Heart right ventricle (tissue), 16 donors: Measurements from ENCODE around the gene YJEFN3. TPM values are rescaled to one million over a fixed set of nuclear protein-coding genes. Genes with fewer than 3 reads are reported as not detected.

Experiments used
- ATAC-seq, 8 donors: fragments of 200-7000 bp; cut with Tn5 transposase; one replicate each; pipeline ENCODE4 v1.9.1; 2020; ENCODE audit warnings: mild to moderate bottlenecking in 8 of 8, moderate library complexity in 8 of 8, moderate number of reproducible peaks in 1 of 8
- DNase-seq, 2 donors: peaks; one replicate each; pipeline ENCODE4 v3.0.0-alpha.2; 2020
- H3K27ac ChIP-seq, 10 donors: fragments of 200-600 bp; sonication (generic) in 2 of 10; one replicate each; pipeline versions ENCODE4 v1.5.0 to v1.8.0; 2020 to 2022; ENCODE audit warnings: mild to moderate bottlenecking in 3 of 10
- H3K27me3 ChIP-seq, 7 donors: fragments of 200-600 bp; one replicate each; pipeline ENCODE4 v1.8.0; 2021 to 2022; ENCODE audit warnings: mild to moderate bottlenecking in 2 of 7
- H3K36me3 ChIP-seq, 9 donors: fragments of 200-600 bp; sonication (generic) in 1 of 9; one replicate each; pipeline versions ENCODE4 v1.5.0 to v1.8.0; 2020 to 2022; ENCODE audit warnings: mild to moderate bottlenecking in 2 of 9
- H3K4me1 ChIP-seq, 9 donors: fragments of 200-600 bp; sonication (generic) in 1 of 9; one replicate each; pipeline versions ENCODE4 v1.5.0 to v1.8.0; 2020 to 2022; ENCODE audit warnings: mild to moderate bottlenecking in 4 of 9
- H3K4me3 ChIP-seq, 10 donors: fragments of 200-600 bp; sonication (generic) in 2 of 10; one replicate each; pipeline versions ENCODE4 v1.5.0 to v1.8.0; 2020 to 2022; ENCODE audit warnings: mild to moderate bottlenecking in 7 of 10, moderate library complexity in 2 of 10
- H3K9me3 ChIP-seq, 11 donors: fragments of 200-600 bp in 10 of 11; sonication (generic) in 2 of 11; one replicate each; pipeline versions ENCODE4 v1.5.0 to v1.8.0; 2013 to 2022; ENCODE audit warnings: mild to moderate bottlenecking in 2 of 11, control low read depth in 1 of 11, moderate library complexity in 1 of 11
- CTCF ChIP-seq, 9 donors: fragments of 200-600 bp; sonication (generic) in 2 of 9; IDR thresholded peaks; one replicate each; pipeline versions ENCODE4 v1.5.0 to v1.8.0; 2021 to 2022; ENCODE audit warnings: antibody characterized with exemption in 9 of 9, mild to moderate bottlenecking in 5 of 9, moderate library complexity in 1 of 9
- WGBS, 2 donors: extraction: QIAGEN DNeasy Blood & Tissue Kit; methylation state at CpG; one replicate each; pipeline ENCODE4 v1.1.7; 2013; ENCODE audit warnings: inconsistent platforms in 1 of 2; 5-methylcytosine and 5-hydroxymethylcytosine counted together
- intact Hi-C, 10 donors: fragments of 100-400 bp; cut with DNase I; formaldehyde crosslinking; loops; one replicate each; pipeline versions ENCODE4 v1.11.1 to v1.14.2; 2022
- polyA plus RNA-seq, 2 donors: library from polyadenylated mRNA; stranded (reverse); fragments of 200-250 nt; gene quantifications; one replicate each; pipeline ENCODE4 v1.2.3, GENCODE V29; 2013
- total RNA-seq, 10 donors: library from RNA; stranded (reverse); fragmentation: NEBNext Ultra II Directional in 3 of 10; extraction: Animal tissue kit (Norgen Biotek cat#: 25700) in 3 of 10; gene quantifications; one replicate each; pipeline versions ENCODE4 v1.2.1 to v1.2.4, GENCODE V29; 2021 to 2023
- donor health status: Arrhythmogenic right ventricular cardiomyopathy.
- donor health status: ischemic (EF 13 %, LVEDD 7.1; RV severe dilation, severe dysfunction).
- donor health status: healthy with polysubstance abuse.
- donor health status: DM: no; HTN: yes; CAD: no.
- donor health status: DM: no; HTN: no; CAD: no.
- donor health status: ischemic (EF 25% LVEDD 6.9; RV normal size, moderate dysfunction).
- donor health status: ischemic (EF 25% LVEDD 5.7; RV mildly dilated, moderate dysfunction).
- donor health status: healthy.
- donor health status: DM: yes; HTN: yes; CAD: no.
- donor health status: Ischemic cardiomyopathy.
- donor health status: ischemic (EF 35%, LVEDD 5.7; RV mildly dilated, moderate dysfunction).
- donor health status: nonischemic (EF 11% LVEDD 7.7; RV severe dilation, severe dysfunction).
- donor health status: DM: yes; HTN: yes; CAD: no.
- donor health status: PGD.
- donor health status: ischemic (EF 29% LVEDD 5.4; RV normal size, mild dysfunction).
- donor health status: nonischemic (EF 23%, LVEDD 6.1; RV moderate dilation, normal function).

The YJEFN3 gene
- total and polyA plus RNA-seq, 12 donors = 2.1 to 13.1 (median 2.4) TPM

- no peak for TF ChIP-seq CTCF (IDR thresholded peaks at IDR 0.05)
- H3K27me3 ChIP-seq = no peaks in the 10 kb centered on the region
- no peak for DNase-seq
- H3K27ac ChIP-seq = no peak overlapping the region
- no peaks in the 10 kb centered on the region for H3K9me3 ChIP-seq
- H3K4me3 ChIP-seq = no peak overlapping the region
- peaks cover 0 to 65% (median 32%) of the 10 kb centered on the region in 9 donors for H3K36me3 ChIP-seq
- peak in 1 of 8 donors; percentile 5 for ATAC-seq
- intact Hi-C loops = loop anchor here in 3 of 10 donors (5.0 to 10.0 kb wide), 2 partner anchors 125 to 297 kb away; partner anchors contain the start of genes BORCS8 (in 1 of the 3) and RFXANK (in 1 of the 3)
- 87% methylated on average over 21 of the region's 21 CpGs for WGBS, 2 donors
- peaks cover 16 to 37% (median 34%) of the 10 kb centered on the region in 9 donors for H3K4me1 ChIP-seq
Observed at GRCh38 chr19:19492026-19492610, 36.6 kb upstream of the YJEFN3 start.

GRCh38 chr19:19493841-19494546, 34.7 kb upstream of the YJEFN3 start:
- peaks cover 0 to 83% (median 41%) of the 10 kb centered on the region in 9 donors for H3K36me3 ChIP-seq
- peaks cover 9 to 20% (median 18%) of the 10 kb centered on the region in 9 donors for H3K4me1 ChIP-seq
- no peaks in the 10 kb centered on the region for H3K27me3 ChIP-seq
- no peak overlapping the region for H3K27ac ChIP-seq
- no peaks in the 10 kb centered on the region for H3K9me3 ChIP-seq
- H3K4me3 ChIP-seq = no peak overlapping the region
- WGBS, 2 donors = 87 to 88% methylated on average over 15 of the region's 15 CpGs
- no peak for TF ChIP-seq CTCF (IDR thresholded peaks at IDR 0.05)
- DNase-seq (no peak), ATAC-seq (no peak)
- intact Hi-C loops = loop anchor here in 3 of 10 donors (5.0 to 10.0 kb wide), 2 partner anchors 127 to 299 kb away; partner anchors contain the start of genes BORCS8 (in 1 of the 3) and RFXANK (in 1 of the 3)

GRCh38 chr19:19495614-19496603, 32.8 kb upstream of the YJEFN3 start:
- intact Hi-C loops = loop anchor here in 1 of 10 donors (10.0 kb wide), 1 partner anchor 301 kb away; the partner anchor contains the start of genes BORCS8 and RFXANK
- DNase-seq = no peak
- no peaks in the 10 kb centered on the region for H3K27me3 ChIP-seq
- TF ChIP-seq CTCF (IDR thresholded peaks at IDR 0.05) = no peak
- no peak overlapping the region for H3K27ac ChIP-seq
- no peak overlapping the region for H3K4me3 ChIP-seq
- peaks cover 0 to 100% (median 53%) of the 10 kb centered on the region in 9 donors for H3K36me3 ChIP-seq
- no peak for ATAC-seq
- WGBS, 2 donors = 95 to 96% methylated on average over 30 of the region's 30 CpGs
- H3K4me1 ChIP-seq = peaks cover 0 to under 1% (median 0%) of the 10 kb centered on the region in 9 donors
- no peaks in the 10 kb centered on the region for H3K9me3 ChIP-seq
